ENCODE results near the gene RALGPS2.
"Not testable (repeated sequence)": the region's sequence is repeated elsewhere in the genome, so short reads cannot be mapped to it uniquely, and the experiment has no call there.

The RALGPS2 gene

GRCh38 chr1:178947677-178947981 is 222.6 kb downstream of the RALGPS2 start:
- Histone ChIP-seq H3K4me3 (ENCODE audit: low read depth, low read length) (no peak overlapping the region), H3K36me3 (ENCODE audit: control insufficient read depth in 2 of 2, insufficient read depth in 1 of 2, low read length in 2 of 2) (no peaks in the 10 kb centered on the region), H3K9me3 (ENCODE audit: control insufficient read depth, insufficient read depth, low read depth, low read length) (no peaks in the 10 kb centered on the region), H3K27ac (ENCODE audit: extremely low read depth, low read depth, low read length) (no peak overlapping the region), H3K4me1 (ENCODE audit: control insufficient read depth, insufficient read depth, low read length) (no peaks in the 10 kb centered on the region)
- TF ChIP-seq ZNF341 (tag by site-specific recombination; IDR thresholded peaks at IDR 0.05; ENCODE audit: low read depth), result peak; percentile 50
- TF ChIP-seq KLF1 (tag by site-specific recombination; IDR thresholded peaks at IDR 0.05), result no peak
- ChIA-PET POLR2A (no interaction called here), CTCF (no interaction called here)

DNA sequence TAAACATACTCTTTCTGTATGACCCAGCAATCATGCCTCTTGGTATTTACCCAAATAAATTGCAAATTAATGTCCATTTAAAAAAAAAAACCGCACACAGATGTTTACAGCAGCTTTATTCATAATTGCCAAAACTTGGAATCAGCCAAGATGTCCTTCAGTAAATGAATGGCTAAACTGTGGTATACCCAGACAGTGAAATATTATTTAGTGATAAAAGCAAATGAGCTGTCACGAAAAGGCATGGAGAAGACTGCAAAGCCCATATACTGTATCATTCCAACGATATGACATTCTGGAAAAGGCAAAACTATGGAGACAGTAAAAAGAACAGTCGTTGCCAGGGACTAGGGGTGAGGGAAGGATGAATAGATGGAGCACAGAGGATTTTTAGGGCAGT is 223.6 kb downstream of the RALGPS2 start:
- ChIA-PET POLR2A (no interaction called here), CTCF (interaction anchor here (0.5 to 0.8 kb wide), 2 partner anchors 54 to 479 kb away, joined by 3 to 4 read pairs; no protein-coding TSS in a partner anchor)
- H3K4me1 ChIP-seq (ENCODE audit: control insufficient read depth, insufficient read depth, low read length), result no peaks in the 10 kb centered on the region

DNA sequence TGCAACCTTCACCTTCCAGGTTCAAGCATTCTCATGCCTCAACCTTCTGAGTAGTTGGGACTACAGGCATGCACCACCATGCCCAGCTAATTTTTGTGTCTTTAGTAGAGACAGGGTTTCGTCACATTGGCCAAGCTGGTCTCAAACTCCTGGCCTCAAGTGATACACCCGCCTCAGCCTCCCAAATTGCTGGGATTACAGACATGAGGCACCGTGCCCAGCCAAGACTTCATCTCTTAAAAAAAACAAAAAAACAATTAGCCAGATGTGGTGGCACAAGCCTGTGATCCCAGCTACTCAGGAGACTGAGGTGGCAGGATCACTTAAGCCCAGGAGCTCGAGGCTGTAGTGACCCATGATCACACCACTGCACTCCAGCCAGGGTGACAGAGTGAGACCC is 224.8 kb downstream of the RALGPS2 start:
- H3K9me3 ChIP-seq (ENCODE audit: control insufficient read depth, insufficient read depth, low read depth, low read length); POLR2A ChIA-PET; H3K36me3 ChIP-seq (ENCODE audit: control insufficient read depth in 2 of 2, insufficient read depth in 1 of 2, low read length in 2 of 2); H3K4me1 ChIP-seq (ENCODE audit: control insufficient read depth, insufficient read depth, low read length); H3K27ac ChIP-seq (ENCODE audit: extremely low read depth, low read depth, low read length); H3K4me3 ChIP-seq (ENCODE audit: low read depth, low read length): not testable (repeated sequence)
- CTCF ChIA-PET, result interaction anchor here (0.6 kb wide), 1 partner anchor 93 kb away, joined by 3 read pairs; no protein-coding TSS in a partner anchor

More for the DNA sequence above, 223.6 kb downstream of the RALGPS2 start:
- Histone ChIP-seq H3K4me3 (ENCODE audit: low read depth, low read length) (no peak overlapping the region), H3K36me3 (ENCODE audit: control insufficient read depth in 2 of 2, insufficient read depth in 1 of 2, low read length in 2 of 2) (no peaks in the 10 kb centered on the region), H3K9me3 (ENCODE audit: control insufficient read depth, insufficient read depth, low read depth, low read length) (no peaks in the 10 kb centered on the region), H3K27ac (ENCODE audit: extremely low read depth, low read depth, low read length) (no peak overlapping the region)
- TF ChIP-seq ZFHX2 (tag by site-specific recombination; conservative IDR thresholded peaks at IDR 0.05), result no peak
- TF ChIP-seq ZNF830 (tag by site-specific recombination; IDR thresholded peaks at IDR 0.05; ENCODE audit: low read depth), result no peak
- no peak for TF ChIP-seq ZNF768 (tag by site-specific recombination; IDR thresholded peaks at IDR 0.05)
- no peak for TF ChIP-seq ZNF26 (tag by site-specific recombination; IDR thresholded peaks at IDR 0.05)
- TF ChIP-seq ZNF501 (tag by site-specific recombination; IDR thresholded peaks at IDR 0.05), result no peak
- no peak for TF ChIP-seq ZSCAN30 (tag by site-specific recombination; IDR thresholded peaks at IDR 0.05)
- TF ChIP-seq ZNF560 (tag by site-specific recombination; IDR thresholded peaks at IDR 0.05; ENCODE audit: borderline replicate concordance), result no peak
- no peak for TF ChIP-seq ZSCAN4 (tag by site-specific recombination; IDR thresholded peaks at IDR 0.05)

GRCh38 chr1:178951600-178951999 is 226.6 kb downstream of the RALGPS2 start:
- Histone ChIP-seq H3K4me1 (ENCODE audit: control insufficient read depth, insufficient read depth, low read length) (no peaks in the 10 kb centered on the region), H3K9me3 (ENCODE audit: control insufficient read depth, insufficient read depth, low read depth, low read length) (no peaks in the 10 kb centered on the region), H3K27ac (ENCODE audit: extremely low read depth, low read depth, low read length) (no peak overlapping the region), H3K36me3 (ENCODE audit: control insufficient read depth in 2 of 2, insufficient read depth in 1 of 2, low read length in 2 of 2) (no peaks in the 10 kb centered on the region), H3K4me3 (ENCODE audit: low read depth, low read length) (no peak overlapping the region)
- ChIA-PET POLR2A (no interaction called here), CTCF (interaction anchor here (1.2 kb wide), 1 partner anchor 450 kb away, joined by 4 read pairs; no protein-coding TSS in a partner anchor)
- TF ChIP-seq ZNF670 (tag by site-specific recombination; IDR thresholded peaks at IDR 0.05; ENCODE audit: low read depth) (no peak), ZNF114 (tag by site-specific recombination; IDR thresholded peaks at IDR 0.05) (no peak), ZFP69B (tag by site-specific recombination; IDR thresholded peaks at IDR 0.05) (no peak), OSR2 (tag by site-specific recombination; IDR thresholded peaks at IDR 0.05) (no peak), ZBTB17 (tag by site-specific recombination; IDR thresholded peaks at IDR 0.05) (no peak), ZNF391 (tag by site-specific recombination; IDR thresholded peaks at IDR 0.05; ENCODE audit: borderline replicate concordance, low read depth) (no peak), ZNF211 (tag by site-specific recombination; IDR thresholded peaks at IDR 0.05; ENCODE audit: low read depth) (no peak), GFI1B (tag by site-specific recombination; IDR thresholded peaks at IDR 0.05) (no peak), ZNF324 (tag by site-specific recombination; IDR thresholded peaks at IDR 0.05) (no peak), SCRT1 (tag by site-specific recombination; IDR thresholded peaks at IDR 0.05; ENCODE audit: borderline replicate concordance) (no peak), ZBTB1 (tag by site-specific recombination; IDR thresholded peaks at IDR 0.05) (no peak)

Data from HEK293 (cell line).